Progenitor cell of endocrine pancreas (in vitro differentiated cells): ENCODE results near the gene RARB. TPM values are rescaled to one million over a fixed set of nuclear protein-coding genes. Genes with fewer than 3 reads are reported as not detected.
A peak's percentile ranks its signal among the peaks of the same experiment; 100 is the strongest.

ENCODE experiments used
- DNase-seq: peaks from one replicate; pipeline ENCODE4 v3.0.0; 2021; ENCODE audit warnings: low spot score; ENCODE audit not compliant: unreplicated experiment
- H3K27ac Mint-ChIP-seq: 2 replicates; pipeline ENCODE4 v1.8.0; 2021; ENCODE audit warnings: mild to moderate bottlenecking, moderate library complexity, mixed read lengths
- H3K27me3 Mint-ChIP-seq: 2 replicates; pipeline ENCODE4 v1.8.0; 2021; ENCODE audit warnings: mixed read lengths
- H3K36me3 Mint-ChIP-seq: 2 replicates; pipeline ENCODE4 v1.8.0; 2022; ENCODE audit warnings: mixed read lengths; ENCODE audit not compliant: insufficient read depth
- H3K4me1 Mint-ChIP-seq: 2 replicates; pipeline ENCODE4 v1.8.0; 2021; ENCODE audit warnings: low read depth, mixed read lengths
- H3K4me3 Mint-ChIP-seq: 2 replicates; pipeline ENCODE4 v1.8.0; 2021; ENCODE audit warnings: low read depth, mild to moderate bottlenecking, moderate library complexity, mixed read lengths
- H3K9me3 Mint-ChIP-seq: 2 replicates; pipeline ENCODE4 v1.8.0; 2021; ENCODE audit warnings: low read depth, mixed read lengths
- total RNA-seq: library from RNA; stranded (reverse); gene quantifications from 2 replicates; pipeline ENCODE4 v1.2.1, GENCODE V29; 2021
- TF ChIP-seq, protein P1 (sequence below): fragments of 200-600 bp; sonication (generic); IDR thresholded peaks from one replicate; pipeline ENCODE4 v1.5.0; 2021; ENCODE audit warnings: antibody characterized with exemption, mild to moderate bottlenecking; ENCODE audit not compliant: unreplicated experiment

The RARB gene
- total RNA-seq, 1 donor from 2014 or later = 30.0 TPM

DNA sequence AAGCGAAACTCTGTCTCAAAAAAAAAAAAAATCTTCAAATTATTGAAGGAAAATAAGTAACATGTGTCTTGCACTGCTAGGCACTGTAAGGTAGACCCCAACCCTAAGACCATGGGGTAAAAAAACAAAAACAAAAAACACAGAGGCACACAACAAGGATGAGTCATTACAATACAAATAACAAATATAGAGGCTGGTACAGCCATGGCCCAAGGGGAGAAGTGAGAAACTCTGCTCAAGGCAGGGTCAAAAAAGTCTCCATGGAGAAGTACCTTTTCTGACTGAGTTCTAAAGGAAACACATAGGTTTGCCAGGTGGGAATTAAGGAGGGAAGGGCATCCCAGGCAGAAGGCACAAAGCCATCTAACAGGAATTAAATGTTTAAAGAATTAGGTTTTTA lies 182.1 kb downstream of the RARB start:
- TF ChIP-seq, protein P1, sequence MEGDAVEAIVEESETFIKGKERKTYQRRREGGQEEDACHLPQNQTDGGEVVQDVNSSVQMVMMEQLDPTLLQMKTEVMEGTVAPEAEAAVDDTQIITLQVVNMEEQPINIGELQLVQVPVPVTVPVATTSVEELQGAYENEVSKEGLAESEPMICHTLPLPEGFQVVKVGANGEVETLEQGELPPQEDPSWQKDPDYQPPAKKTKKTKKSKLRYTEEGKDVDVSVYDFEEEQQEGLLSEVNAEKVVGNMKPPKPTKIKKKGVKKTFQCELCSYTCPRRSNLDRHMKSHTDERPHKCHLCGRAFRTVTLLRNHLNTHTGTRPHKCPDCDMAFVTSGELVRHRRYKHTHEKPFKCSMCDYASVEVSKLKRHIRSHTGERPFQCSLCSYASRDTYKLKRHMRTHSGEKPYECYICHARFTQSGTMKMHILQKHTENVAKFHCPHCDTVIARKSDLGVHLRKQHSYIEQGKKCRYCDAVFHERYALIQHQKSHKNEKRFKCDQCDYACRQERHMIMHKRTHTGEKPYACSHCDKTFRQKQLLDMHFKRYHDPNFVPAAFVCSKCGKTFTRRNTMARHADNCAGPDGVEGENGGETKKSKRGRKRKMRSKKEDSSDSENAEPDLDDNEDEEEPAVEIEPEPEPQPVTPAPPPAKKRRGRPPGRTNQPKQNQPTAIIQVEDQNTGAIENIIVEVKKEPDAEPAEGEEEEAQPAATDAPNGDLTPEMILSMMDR = no peak
- Mint-ChIP-seq H3K4me1 (peaks cover 5% of the 10 kb centered on the region), H3K4me3 (no peak overlapping the region), H3K27ac (peak overlapping the region; percentile 80), H3K9me3 (no peaks in the 10 kb centered on the region), H3K36me3 (peaks cover 39% of the 10 kb centered on the region), H3K27me3 (no peaks in the 10 kb centered on the region)
- no peak for DNase-seq

- DNase-seq = no peak
- H3K4me1 Mint-ChIP-seq = peaks cover 5% of the 10 kb centered on the region
- TF ChIP-seq, protein P1 = no peak
- no peak overlapping the region for H3K4me3 Mint-ChIP-seq
- no peaks in the 10 kb centered on the region for H3K9me3 Mint-ChIP-seq
- no peaks in the 10 kb centered on the region for H3K27me3 Mint-ChIP-seq
- peaks cover 37% of the 10 kb centered on the region for H3K36me3 Mint-ChIP-seq
- H3K27ac Mint-ChIP-seq = no peak overlapping the region
Measured at GRCh38 chr3:25610779-25611178, 182.7 kb downstream of the RARB start.

DNA sequence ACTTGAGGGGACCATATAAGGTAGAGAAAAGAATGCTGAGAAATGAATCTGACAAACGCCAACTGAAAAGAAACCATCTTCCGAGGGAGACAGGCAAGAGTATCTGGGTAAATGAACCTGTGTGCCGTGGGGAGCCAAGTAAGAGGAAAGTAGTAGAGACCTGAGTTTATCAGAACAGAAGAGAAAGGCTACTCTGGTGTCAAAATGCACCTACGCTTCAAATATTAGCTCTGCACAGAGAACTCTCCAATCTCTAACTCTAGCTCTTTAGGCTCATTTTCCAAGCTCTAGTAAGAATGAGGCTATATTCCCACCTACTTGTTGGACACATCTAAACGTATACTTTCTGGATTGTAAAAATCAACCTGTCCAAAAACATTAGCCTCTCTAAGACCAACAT lies 183.1 kb downstream of the RARB start:
- Mint-ChIP-seq H3K4me3 (no peak overlapping the region), H3K36me3 (peaks cover 35% of the 10 kb centered on the region), H3K9me3 (no peaks in the 10 kb centered on the region), H3K4me1 (peaks cover 5% of the 10 kb centered on the region), H3K27me3 (no peaks in the 10 kb centered on the region), H3K27ac (peak overlapping the region; percentile 7)
- TF ChIP-seq, protein P1 = no peak
- DNase-seq = no peak

DNA sequence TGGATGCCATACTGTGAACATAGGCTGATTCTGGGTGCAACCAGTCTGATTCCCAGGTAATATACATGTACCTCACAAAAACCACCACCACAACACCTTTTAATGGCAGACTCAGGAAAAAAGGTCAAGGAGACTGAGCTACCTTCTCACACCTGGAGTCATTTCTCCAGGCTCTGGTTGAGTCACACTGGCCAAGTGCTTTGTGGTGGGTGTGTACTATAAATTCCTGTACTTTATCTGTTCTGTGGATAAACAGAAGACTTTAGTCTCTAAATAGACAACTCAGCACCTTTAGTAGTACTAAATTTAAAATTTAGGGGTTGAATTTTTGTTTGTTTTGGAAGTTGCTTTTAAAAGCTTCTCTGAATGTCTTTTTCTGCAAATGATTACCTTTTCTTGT lies 190.0 kb downstream of the RARB start:
- H3K27me3 Mint-ChIP-seq = no peaks in the 10 kb centered on the region
- TF ChIP-seq, protein P1 = no peak
- peak overlapping the region; percentile 48 for H3K27ac Mint-ChIP-seq
- H3K4me3 Mint-ChIP-seq = no peak overlapping the region
- no peaks in the 10 kb centered on the region for H3K9me3 Mint-ChIP-seq
- peaks cover 42% of the 10 kb centered on the region for H3K36me3 Mint-ChIP-seq
- no peak for DNase-seq
- no peaks in the 10 kb centered on the region for H3K4me1 Mint-ChIP-seq

DNA sequence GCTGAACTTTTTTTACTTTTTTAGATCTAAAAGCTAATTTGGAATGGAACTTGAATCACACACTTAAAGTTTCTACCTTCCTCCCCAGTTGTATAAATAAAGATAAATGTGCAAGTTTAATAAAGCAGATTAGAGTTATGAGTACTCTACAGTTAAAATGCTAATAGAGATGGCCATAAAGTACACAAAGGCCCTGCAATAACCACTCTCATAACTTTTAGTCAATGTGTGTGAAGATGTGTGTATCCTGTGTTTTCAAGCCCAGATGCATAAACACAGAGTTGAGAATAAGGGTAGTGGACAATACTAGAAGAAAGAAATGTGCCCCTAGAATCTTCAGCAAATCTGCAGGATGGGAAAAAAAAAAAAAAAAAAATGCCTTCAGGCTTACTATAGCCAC lies 191.3 kb downstream of the RARB start:
- H3K36me3 Mint-ChIP-seq = peaks cover 47% of the 10 kb centered on the region
- DNase-seq = no peak
- TF ChIP-seq, protein P1 = no peak
- H3K9me3 Mint-ChIP-seq = no peaks in the 10 kb centered on the region
- H3K27ac Mint-ChIP-seq = no peak overlapping the region
- H3K4me1 Mint-ChIP-seq = no peaks in the 10 kb centered on the region
- H3K4me3 Mint-ChIP-seq = no peak overlapping the region
- no peaks in the 10 kb centered on the region for H3K27me3 Mint-ChIP-seq

DNA sequence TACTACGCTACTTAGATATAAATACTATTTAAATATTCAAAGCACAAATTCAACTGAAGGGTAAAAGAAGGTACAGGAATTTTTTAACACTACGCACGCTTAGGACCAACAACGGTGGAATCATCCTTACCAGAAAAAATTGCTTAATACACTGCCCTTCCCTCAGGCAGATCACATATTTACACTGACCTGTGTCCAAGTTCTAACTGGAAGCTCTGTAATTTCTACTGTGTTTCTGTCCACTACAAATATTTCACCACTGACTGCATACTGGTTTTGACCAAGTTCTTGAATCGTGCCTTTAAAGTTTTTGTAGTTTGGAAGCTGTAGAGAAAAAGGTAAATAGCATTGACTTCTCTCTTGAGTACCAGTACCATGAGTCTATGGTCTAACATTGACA lies 192.4 kb downstream of the RARB start:
- Mint-ChIP-seq H3K4me1 (no peaks in the 10 kb centered on the region), H3K27ac (no peak overlapping the region), H3K4me3 (no peak overlapping the region), H3K27me3 (no peaks in the 10 kb centered on the region), H3K36me3 (peaks cover 46% of the 10 kb centered on the region), H3K9me3 (no peaks in the 10 kb centered on the region)
- DNase-seq = no peak
- TF ChIP-seq, protein P1 = no peak
